Pancreas (tissue), 10 donors: Measurements from ENCODE around the gene NXT1. TPM values are rescaled to one million over a fixed set of nuclear protein-coding genes. Genes with fewer than 3 reads are reported as not detected.

Source experiments
- ATAC-seq, 4 donors: fragments of 200-7000 bp; cut with Tn5 transposase; one replicate each; pipeline versions ENCODE4 v1.8.0 to v1.9.1; 2020; ENCODE audit warnings: mild to moderate bottlenecking in 4 of 4, moderate library complexity in 4 of 4
- DNase-seq, 6 donors: peaks; one replicate each; pipeline ENCODE4 v3.0.0-alpha.2; 2020
- FAIRE-seq: peaks from 2 replicates; lab custom pipeline; 2012; peaks lifted over from hg19 to GRCh38; lab: Jason Lieb, UNC
- H3K27ac ChIP-seq, 4 donors: fragments of 200-600 bp; sonication (generic); 1 replicate in 3 of 4; 2 replicates in 1 of 4; pipeline versions ENCODE4 v1.5.0 to v1.8.0; 2020
- H3K27me3 ChIP-seq, 4 donors: fragments of 200-600 bp; one replicate each; pipeline ENCODE4 v1.8.0; 2021
- H3K36me3 ChIP-seq, 3 donors: fragments of 200-600 bp; sonication (generic) in 1 of 3; one replicate each; pipeline versions ENCODE4 v1.5.0 to v1.8.0; 2020 to 2021
- H3K4me1 ChIP-seq, 3 donors: fragments of 200-600 bp; one replicate each; pipeline ENCODE4 v1.8.0; 2021
- H3K4me3 ChIP-seq, 4 donors: fragments of 200-600 bp; sonication (generic) in 2 of 4; one replicate each; pipeline versions ENCODE4 v1.5.0 to v1.8.0; 2020 to 2021
- H3K9me3 ChIP-seq, 4 donors: fragments of 200-600 bp; one replicate each; pipeline ENCODE4 v1.8.0; 2021
- CTCF ChIP-seq, 4 donors: fragments of 200-600 bp; sonication (generic) in 3 of 4; IDR thresholded peaks; one replicate each; pipeline versions ENCODE4 v1.5.0 to v1.8.0; 2021; ENCODE audit warnings: antibody characterized with exemption in 4 of 4
- WGBS, 2 donors: extraction: QIAGEN DNeasy Blood & Tissue Kit; methylation state at CpG; one replicate each; pipeline ENCODE4 v1.1.7; 2013; 5-methylcytosine and 5-hydroxymethylcytosine counted together
- intact Hi-C, 3 donors: fragments of 100-400 bp; cut with DNase I; formaldehyde crosslinking; loops; one replicate each; pipeline versions ENCODE4 v1.11.1 to v1.14.2; 2022
- polyA plus RNA-seq, 2 donors: library from polyadenylated mRNA; stranded (reverse); fragments of 200-250 nt; gene quantifications; one replicate each; pipeline ENCODE4 v1.2.3, GENCODE V29; 2013
- total RNA-seq, 6 donors: library from RNA; stranded (reverse); fragmentation: NEBNext Ultra II Directional in 4 of 6; extraction: Animal tissue kit (Norgen Biotek cat#: 25700) in 4 of 6; gene quantifications; one replicate each; pipeline versions ENCODE4 v1.2.1 to v1.2.4, GENCODE V29; 2021 to 2023
- donor health status: healthy with polysubstance abuse.
- donor health status: DM: no; HTN: no; CAD: no; lungs with moderate emphysema.
- donor health status: DM: no; HTN: no; CAD: no.
- donor health status: control.
- donor health status: control.
- donor health status: Bipolar disorder and iron deficiency.
- donor health status: DM: yes; HTN: yes; CAD: no.
- donor health status: DM: no; HTN: no; CAD: no.
- donor health status: DM: no; HTN: no; CAD: no.
- donor health status: DM: yes; HTN: yes; CAD: no.

Gene NXT1
- total and polyA plus RNA-seq, 8 donors, result 4.2 to 9.6 (median 7.4) TPM

GRCh38 chr20:23367770-23368169, 17.2 kb downstream of the NXT1 start:
- Histone ChIP-seq H3K4me3 (no peak overlapping the region), H3K4me1 (peaks cover 7 to 37% (median 24%) of the 10 kb centered on the region in 3 donors), H3K36me3 (peaks cover 0 to 26% (median 18%) of the 10 kb centered on the region in 3 donors), H3K27me3 (no peaks in the 10 kb centered on the region), H3K27ac (no peak overlapping the region), H3K9me3 (no peaks in the 10 kb centered on the region)
- FAIRE-seq (no peak), DNase-seq (no peak), ATAC-seq (no peak)
- TF ChIP-seq CTCF (IDR thresholded peaks at IDR 0.05), result no peak
- intact Hi-C loops, result no loop called here

GRCh38 chr20:23368316-23369071, 17.9 kb downstream of the NXT1 start:
- intact Hi-C loops, result no loop called here
- TF ChIP-seq CTCF (IDR thresholded peaks at IDR 0.05), result no peak
- no peak for DNase-seq
- Histone ChIP-seq H3K36me3 (peaks cover 0 to 26% (median 18%) of the 10 kb centered on the region in 3 donors), H3K4me1 (peaks cover 7 to 33% (median 17%) of the 10 kb centered on the region in 3 donors), H3K4me3 (no peak overlapping the region), H3K27me3 (no peaks in the 10 kb centered on the region), H3K27ac (no peak overlapping the region), H3K9me3 (no peaks in the 10 kb centered on the region)
- ATAC-seq, result no peak
- no peak for FAIRE-seq
- 87 to 93% methylated on average over 2 of the region's 2 CpGs for WGBS, 2 donors

DNA sequence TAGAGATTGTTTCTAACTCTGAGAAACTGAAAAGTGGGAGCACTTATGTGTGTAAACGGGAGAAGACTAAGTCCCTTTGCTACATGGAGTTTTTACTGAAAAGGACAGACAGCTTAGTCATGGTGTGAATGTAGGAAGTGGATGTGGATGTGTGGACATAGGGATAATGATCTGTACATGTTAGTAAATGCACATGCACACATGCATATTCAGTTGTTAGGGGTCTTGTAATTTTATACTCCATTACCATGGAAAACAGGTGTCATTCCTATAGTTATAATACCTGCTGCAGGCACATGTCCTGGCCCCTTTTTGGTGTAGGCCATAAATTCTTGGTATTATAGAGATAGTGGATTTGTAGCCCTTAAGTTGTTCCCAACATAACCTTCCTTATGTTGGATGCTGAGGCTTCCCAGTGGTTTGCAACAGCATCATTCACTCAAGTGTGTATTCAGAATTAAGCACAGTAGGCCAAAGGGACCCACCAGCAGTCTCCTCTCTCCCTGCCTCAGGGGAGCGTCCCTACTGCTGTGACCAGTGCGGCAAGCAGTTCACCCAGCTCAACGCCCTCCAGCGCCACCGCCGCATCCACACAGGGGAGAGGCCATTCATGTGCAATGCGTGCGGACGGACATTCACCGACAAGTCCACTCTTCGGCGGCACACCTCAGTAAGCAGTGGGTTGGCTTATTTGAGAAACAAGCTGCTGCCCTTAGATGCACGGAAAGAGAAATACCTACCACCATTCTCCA, 18.7 kb downstream of the NXT1 start:
- H3K4me1 ChIP-seq, result peaks cover 7 to 30% (median 15%) of the 10 kb centered on the region in 3 donors
- no peaks in the 10 kb centered on the region for H3K27me3 ChIP-seq
- no peak for TF ChIP-seq CTCF (IDR thresholded peaks at IDR 0.05)
- H3K9me3 ChIP-seq, result no peaks in the 10 kb centered on the region
- ATAC-seq (no peak), DNase-seq (no peak), FAIRE-seq (no peak)
- H3K4me3 ChIP-seq, result no peak overlapping the region
- H3K36me3 ChIP-seq, result peaks cover 0 to 26% (median 18%) of the 10 kb centered on the region in 3 donors
- 95 to 96% methylated on average over 14 of the region's 14 CpGs for WGBS, 2 donors
- H3K27ac ChIP-seq, result no peak overlapping the region
- intact Hi-C loops, result no loop called here

- Histone ChIP-seq H3K27ac (no peak overlapping the region), H3K4me1 (peaks cover 7 to 30% (median 15%) of the 10 kb centered on the region in 3 donors), H3K9me3 (no peaks in the 10 kb centered on the region), H3K36me3 (peaks cover 0 to 27% (median 18%) of the 10 kb centered on the region in 3 donors), H3K4me3 (no peak overlapping the region), H3K27me3 (no peaks in the 10 kb centered on the region)
- FAIRE-seq, result no peak
- no peak for DNase-seq
- WGBS, 2 donors, result 89 to 91% methylated on average over 5 of the region's 5 CpGs
- intact Hi-C loops, result no loop called here
- no peak for TF ChIP-seq CTCF (IDR thresholded peaks at IDR 0.05)
- no peak for ATAC-seq
Measured at GRCh38 chr20:23370274-23370673, 19.7 kb downstream of the NXT1 start.
